Measurements from ENCODE around the gene STN1.

DNA sequence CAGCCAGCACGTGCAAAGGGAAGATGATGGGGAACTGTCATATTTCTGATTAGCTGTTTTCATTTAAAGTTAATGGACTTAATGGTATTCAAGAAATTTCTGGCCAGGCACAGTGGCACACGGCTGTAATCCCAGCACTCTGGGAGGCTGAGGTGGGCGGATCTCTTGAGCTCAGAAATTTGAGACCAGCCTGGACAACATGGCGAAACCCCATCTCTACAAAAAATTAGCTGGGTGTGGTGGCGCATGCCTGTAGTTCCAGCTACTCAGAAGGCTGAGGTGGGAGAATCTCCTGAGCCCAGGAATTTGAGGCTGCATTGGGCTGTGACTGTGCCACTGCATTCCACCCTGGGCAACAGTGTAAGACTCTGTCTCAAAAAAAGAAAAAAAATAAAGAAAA is 18.7 kb downstream of the STN1 start:
- TF ChIP-seq EZH2phosphoT487 (IDR thresholded peaks at IDR 0.05; ENCODE audit: insufficient read depth, low read depth) (no peak), EZH2 (IDR thresholded peaks at IDR 0.05; ENCODE audit: insufficient read depth, poor library complexity, severe bottlenecking) (no peak)

Measured in GM23248 (cell line).